AG09309 (cell line): ENCODE results near the gene EPHB1.

ENCODE experiments used
- DNase-seq: peaks from one replicate; pipeline ENCODE4 v3.0.0-alpha.2; 2010; ENCODE audit warnings: low read depth
- H3K4me3 ChIP-seq: 2 replicates; pipeline ENCODE4 v1.5.1; 2011; ENCODE audit warnings: mild to moderate bottlenecking, low read depth, low read length, moderate library complexity; ENCODE audit not compliant: control insufficient read depth
- CTCF ChIP-seq: IDR thresholded peaks from 2 replicates; pipeline ENCODE4 v1.5.1; 2011; ENCODE audit warnings: mild to moderate bottlenecking, low read depth, low read length, inconsistent platforms; ENCODE audit not compliant: insufficient read depth, control insufficient read depth; ENCODE audit errors: missing control alignments

Gene EPHB1

GRCh38 chr3:134976948-134977347 is 181.9 kb downstream of the EPHB1 start:
- DNase-seq: no peak
- no peak for TF ChIP-seq CTCF
- no peak overlapping the region for H3K4me3 ChIP-seq

DNA sequence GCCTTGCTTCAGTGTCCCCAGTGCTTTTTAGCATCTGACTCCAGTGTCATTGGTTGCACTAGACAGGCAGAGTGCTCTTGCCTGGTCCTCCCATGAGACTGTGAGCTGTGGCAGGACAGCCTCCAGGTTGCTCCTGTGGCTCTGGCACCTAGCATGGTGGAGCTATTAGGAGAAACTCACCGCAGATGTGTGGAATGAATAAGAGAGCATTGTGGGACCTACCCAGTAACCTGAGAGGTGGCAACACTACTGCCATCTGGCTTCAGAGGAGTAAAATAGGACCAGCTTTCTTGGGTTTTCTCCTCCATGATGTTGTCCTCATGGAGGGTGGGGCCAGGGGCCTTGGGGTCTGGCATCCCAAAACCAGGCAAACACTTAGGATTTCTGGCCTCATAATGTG is 183.6 kb downstream of the EPHB1 start:
- no peak for TF ChIP-seq CTCF
- DNase-seq: no peak
- no peak overlapping the region for H3K4me3 ChIP-seq

- DNase-seq: peak; percentile 11
- TF ChIP-seq CTCF: no peak
- no peak overlapping the region for H3K4me3 ChIP-seq
These were observed 191.0 kb downstream of the EPHB1 start for GRCh38 chr3:134985864-134986715.

DNA sequence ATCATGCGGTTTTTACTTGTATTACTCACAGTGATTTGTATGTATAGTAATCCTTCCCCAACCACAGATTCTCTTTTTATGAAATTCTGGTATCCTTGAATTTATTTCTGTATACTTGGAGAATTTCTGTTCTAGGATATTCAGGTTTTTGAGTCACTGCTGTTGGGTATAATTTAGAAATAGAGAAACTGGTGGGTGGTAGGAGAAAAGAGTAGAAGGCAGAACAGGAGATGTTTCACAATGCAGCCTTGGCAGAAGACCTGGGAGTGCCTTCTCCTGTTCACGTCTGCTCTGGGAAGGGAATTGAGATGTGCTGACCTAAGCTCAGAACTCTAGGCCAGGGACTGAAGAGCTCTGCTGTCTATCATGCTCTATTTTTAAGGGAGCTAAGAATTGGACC is 193.6 kb downstream of the EPHB1 start:
- no peak for TF ChIP-seq CTCF
- DNase-seq: no peak
- H3K4me3 ChIP-seq: no peak overlapping the region

GRCh38 chr3:134991003-134991402 is 195.9 kb downstream of the EPHB1 start:
- TF ChIP-seq CTCF: no peak
- H3K4me3 ChIP-seq: no peak overlapping the region
- no peak for DNase-seq

DNA sequence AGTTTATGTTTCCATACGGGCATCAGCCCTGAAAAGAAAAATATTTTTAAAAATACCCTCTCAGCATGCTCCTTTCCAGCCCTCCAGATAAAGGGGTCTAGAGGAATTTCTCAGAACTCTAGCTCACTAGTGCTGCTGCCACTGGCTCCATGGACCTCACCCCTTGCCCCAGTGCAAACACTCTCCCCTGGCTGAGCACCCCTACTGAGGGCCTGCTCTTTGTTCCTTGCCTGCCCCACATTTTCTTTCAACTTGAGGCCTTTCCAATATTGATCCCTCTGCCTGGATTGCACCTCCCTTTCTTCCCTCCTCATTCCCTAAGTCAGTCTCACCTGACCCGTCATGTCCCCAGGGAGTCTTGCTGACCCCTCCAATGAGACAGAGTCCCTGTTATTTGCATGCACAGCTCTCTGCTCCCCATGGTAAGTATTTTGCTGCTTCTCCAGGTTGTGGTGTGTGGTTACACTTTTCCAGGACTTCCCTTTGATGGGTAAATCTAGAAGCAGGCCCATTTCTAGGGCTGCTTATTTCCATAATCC is 196.5 kb downstream of the EPHB1 start:
- TF ChIP-seq CTCF: no peak
- H3K4me3 ChIP-seq: no peak overlapping the region
- no peak for DNase-seq
